OCI-LY7 (cell line): Measurements from ENCODE around the gene RIMBP3C. TPM values are rescaled to one million over a fixed set of nuclear protein-coding genes. Genes with fewer than 3 reads are reported as not detected.

ENCODE experiments used
- BruUV-seq: library from RNA; stranded (reverse); fragments of 400-500 nt; replicated peaks from 2 replicates; lab custom pipeline; 2021; lab: Mats Ljungman, UMichigan
- CTCF ChIA-PET: fragments of 300-600 bp; sonication (Branson Sonifier 250); formaldehyde crosslinking; loops from one replicate; lab custom pipeline; 2022; ENCODE audit warnings: antibody characterized with exemption; ENCODE audit not compliant: unreplicated experiment; lab: Charles Lee
- POLR2A ChIA-PET: fragments of 300-600 bp; sonication (Branson Sonifier 250); formaldehyde crosslinking; loops from one replicate; lab custom pipeline; 2022; ENCODE audit warnings: antibody characterized with exemption; lab: Charles Lee
- DNase-seq: peaks from one replicate; pipeline ENCODE4 v3.0.0-alpha.2; 2015; ENCODE audit warnings: low spot score
- H2AFZ ChIP-seq: fragments of 200-600 bp; sonication (generic), shearing (Covaris generic); 2 replicates; pipeline ENCODE4 v1.6.1; 2014; ENCODE audit warnings: mild to moderate bottlenecking, antibody characterized with exemption, low read length, moderate library complexity
- H3K27ac ChIP-seq: fragments of 200-600 bp; sonication (generic); 2 replicates; pipeline ENCODE4 v1.5.1; 2014; ENCODE audit warnings: mixed run types, low read depth, mild to moderate bottlenecking, moderate library complexity, low read length, inconsistent platforms; ENCODE audit not compliant: poor library complexity, severe bottlenecking
- H3K36me3 ChIP-seq: fragments of 200-600 bp; sonication (generic); 2 replicates; pipeline ENCODE4 v1.6.1; 2014; ENCODE audit warnings: mild to moderate bottlenecking, antibody characterized with exemption, low read length, moderate library complexity, mixed read lengths; ENCODE audit not compliant: insufficient read depth
- H3K4me1 ChIP-seq: fragments of 200-600 bp; sonication (generic); 2 replicates; pipeline ENCODE4 v1.5.1; 2014; ENCODE audit warnings: mild to moderate bottlenecking, low read length; ENCODE audit not compliant: insufficient read depth, poor library complexity, severe bottlenecking
- H3K4me2 ChIP-seq: fragments of 200-600 bp; sonication (generic); 2 replicates; pipeline ENCODE4 v1.6.1; 2014; ENCODE audit warnings: mild to moderate bottlenecking, low read length
- H3K4me3 ChIP-seq: fragments of 200-600 bp; sonication (generic); 2 replicates; pipeline ENCODE4 v1.5.1; 2014; ENCODE audit warnings: mild to moderate bottlenecking, low read depth, low read length; ENCODE audit not compliant: poor library complexity, severe bottlenecking
- H3K79me2 ChIP-seq: fragments of 200-600 bp; sonication (generic); 2 replicates; pipeline ENCODE4 v1.6.1; 2016; ENCODE audit warnings: low read depth, mild to moderate bottlenecking, low read length, moderate library complexity, mixed read lengths; ENCODE audit not compliant: insufficient read depth
- H3K9me2 ChIP-seq: fragments of 200-600 bp; sonication (generic); 2 replicates; pipeline ENCODE4 v1.6.1; 2016; ENCODE audit warnings: mild to moderate bottlenecking, low read length, mixed read lengths; ENCODE audit not compliant: insufficient read depth
- H3K9me3 ChIP-seq: fragments of 200-600 bp; sonication (generic); 2 replicates; pipeline ENCODE4 v1.6.1; 2014; ENCODE audit warnings: mild to moderate bottlenecking, mixed run types, low read length, mixed read lengths
- H4K20me1 ChIP-seq: fragments of 200-600 bp; sonication (generic); 2 replicates; pipeline ENCODE4 v1.6.1; 2014; ENCODE audit warnings: mild to moderate bottlenecking, antibody characterized with exemption, low read length, moderate library complexity, mixed read lengths; ENCODE audit not compliant: insufficient read depth
- EZH2phosphoT487 ChIP-seq: fragments of 200-600 bp; sonication (generic); IDR thresholded peaks from 2 replicates; pipeline ENCODE4 v1.6.1; 2018; ENCODE audit warnings: low read depth, borderline replicate concordance, mild to moderate bottlenecking, mixed run types, antibody characterized with exemption, low read length, moderate library complexity, mixed read lengths
- intact Hi-C: fragments of 100-400 bp; cut with micrococcal nuclease; formaldehyde crosslinking; loops from one replicate; pipeline ENCODE4 v1.10.0; 2022; ENCODE audit not compliant: unreplicated experiment
- total RNA-seq, 2 experiments: library from RNA; depleted of rRNA in 1 of 2; stranded (reverse); fragments of >200 nt in 1 of 2; shearing (Covaris generic) in 1 of 2; gene quantifications; 2 replicates each; pipeline ENCODE4 v1.2.3, GENCODE V29; 2014 to 2022
- TF ChIP-seq, protein P1 (sequence below): fragments of 200-600 bp; sonication (generic); conservative IDR thresholded peaks from 2 replicates; pipeline ENCODE4 v1.5.1; 2014; ENCODE audit warnings: mild to moderate bottlenecking, antibody characterized with exemption, low read length, moderate library complexity, mixed read lengths

The RIMBP3C gene
- total RNA-seq, 2 experiments from 2014 or later: 0.69 to 2.0 TPM

GRCh38 chr22:21579474-21579851 lies 28.2 kb upstream of the RIMBP3C start:
- Histone ChIP-seq H2AFZ (no peak overlapping the region), H3K4me1 (peaks cover 41% of the 10 kb centered on the region), H3K4me2 (no peak overlapping the region; the same call in 1 of the 2 replicates), H3K27ac (no peak overlapping the region), H3K4me3 (no peak overlapping the region), H4K20me1 (peaks cover 18% of the 10 kb centered on the region), H3K9me3 (no peaks in the 10 kb centered on the region), H3K79me2 (peaks cover 99% of the 10 kb centered on the region), H3K9me2 (no peaks in the 10 kb centered on the region), H3K36me3 (peaks cover 44% of the 10 kb centered on the region)
- ChIA-PET CTCF (no interaction called here), POLR2A (interaction anchor here (1.3 kb wide), 1 partner anchor 51 kb away, joined by 9 read pairs; no protein-coding TSS in a partner anchor)
- TF ChIP-seq, protein P1, sequence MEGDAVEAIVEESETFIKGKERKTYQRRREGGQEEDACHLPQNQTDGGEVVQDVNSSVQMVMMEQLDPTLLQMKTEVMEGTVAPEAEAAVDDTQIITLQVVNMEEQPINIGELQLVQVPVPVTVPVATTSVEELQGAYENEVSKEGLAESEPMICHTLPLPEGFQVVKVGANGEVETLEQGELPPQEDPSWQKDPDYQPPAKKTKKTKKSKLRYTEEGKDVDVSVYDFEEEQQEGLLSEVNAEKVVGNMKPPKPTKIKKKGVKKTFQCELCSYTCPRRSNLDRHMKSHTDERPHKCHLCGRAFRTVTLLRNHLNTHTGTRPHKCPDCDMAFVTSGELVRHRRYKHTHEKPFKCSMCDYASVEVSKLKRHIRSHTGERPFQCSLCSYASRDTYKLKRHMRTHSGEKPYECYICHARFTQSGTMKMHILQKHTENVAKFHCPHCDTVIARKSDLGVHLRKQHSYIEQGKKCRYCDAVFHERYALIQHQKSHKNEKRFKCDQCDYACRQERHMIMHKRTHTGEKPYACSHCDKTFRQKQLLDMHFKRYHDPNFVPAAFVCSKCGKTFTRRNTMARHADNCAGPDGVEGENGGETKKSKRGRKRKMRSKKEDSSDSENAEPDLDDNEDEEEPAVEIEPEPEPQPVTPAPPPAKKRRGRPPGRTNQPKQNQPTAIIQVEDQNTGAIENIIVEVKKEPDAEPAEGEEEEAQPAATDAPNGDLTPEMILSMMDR: no peak
- TF ChIP-seq EZH2phosphoT487: no peak
- intact Hi-C loops: no loop called here
- DNase-seq: no peak
- no TSS peak for BruUV-seq

DNA sequence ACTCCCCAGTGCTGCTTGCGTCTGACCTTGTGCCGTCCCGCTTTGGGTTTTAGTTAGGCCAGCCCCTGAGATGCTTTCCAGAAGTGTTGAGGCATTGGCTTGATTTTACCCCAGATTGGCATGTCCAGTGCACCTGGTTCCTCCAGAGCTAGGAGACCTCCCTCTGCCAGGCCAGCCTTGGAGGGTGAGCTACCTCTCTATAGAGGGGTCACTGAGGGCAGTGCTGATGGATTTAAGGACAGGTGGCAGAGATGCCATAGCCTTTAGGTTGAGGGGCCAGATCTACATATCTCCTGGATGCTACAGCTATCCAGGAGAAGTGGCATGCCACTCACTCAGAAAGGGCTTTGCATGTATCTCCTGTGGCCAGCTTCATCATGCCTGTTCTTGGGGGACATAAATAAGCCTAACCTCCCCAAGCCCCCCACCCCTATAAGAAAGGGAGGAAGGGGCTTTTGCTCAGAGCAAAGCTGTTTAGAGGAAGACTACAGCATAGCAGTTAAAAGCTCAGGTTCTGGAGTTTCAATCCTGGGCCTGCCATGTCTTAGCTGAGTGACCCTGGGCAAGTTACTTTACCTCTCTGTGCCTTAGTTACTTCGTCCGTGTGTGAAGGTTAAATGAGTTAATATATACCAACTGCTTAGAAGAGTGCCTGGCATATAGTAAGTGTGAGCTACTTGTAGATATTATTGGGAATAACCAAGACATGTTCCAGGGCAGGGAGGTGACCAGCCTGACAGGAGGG lies 22.7 kb upstream of the RIMBP3C start:
- ChIA-PET POLR2A (interaction anchor here (2.0 kb wide), 1 partner anchor 9 kb away, joined by 6 read pairs; no protein-coding TSS in a partner anchor), CTCF (no interaction called here)
- Histone ChIP-seq H4K20me1 (peaks cover 50% of the 10 kb centered on the region), H3K4me3 (no peak overlapping the region), H3K4me1 (peaks cover 26% of the 10 kb centered on the region), H3K4me2 (no peak overlapping the region), H3K9me2 (no peaks in the 10 kb centered on the region), H3K79me2 (peaks cover 100% of the 10 kb centered on the region), H3K9me3 (no peaks in the 10 kb centered on the region), H2AFZ (no peak overlapping the region), H3K36me3 (peaks cover 68% of the 10 kb centered on the region), H3K27ac (no peak overlapping the region)
- TF ChIP-seq, protein P1: no peak
- TF ChIP-seq EZH2phosphoT487: no peak
- intact Hi-C loops: no loop called here
- BruUV-seq: no TSS peak
- DNase-seq: no peak

DNA sequence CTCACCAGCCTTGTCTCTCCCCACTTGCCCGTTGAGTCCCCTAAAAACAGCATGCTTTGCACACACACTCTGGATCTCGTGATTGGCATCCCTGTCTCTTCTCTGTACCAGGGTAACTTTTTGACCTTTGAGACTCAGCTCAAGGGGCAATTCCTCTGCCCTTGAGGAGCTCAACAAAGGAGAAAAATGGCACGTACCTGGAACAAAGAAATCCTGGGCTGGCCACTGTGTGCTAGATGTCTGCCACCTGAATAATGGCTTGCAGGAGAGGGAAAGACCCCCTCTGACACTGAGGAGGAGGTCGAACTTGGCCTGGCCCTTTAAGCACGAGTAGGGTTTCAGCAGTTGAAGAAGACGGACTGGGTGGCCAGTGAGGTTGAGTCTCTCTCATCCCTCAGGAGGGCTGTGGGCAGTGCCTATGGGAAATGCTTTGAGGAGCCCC lies 22.1 kb upstream of the RIMBP3C start:
- TF ChIP-seq EZH2phosphoT487: no peak
- TF ChIP-seq, protein P1: no peak
- H2AFZ ChIP-seq: no peak overlapping the region
- ChIA-PET POLR2A (interaction anchor here (2.0 kb wide), 1 partner anchor 9 kb away, joined by 6 read pairs; no protein-coding TSS in a partner anchor), CTCF (interaction anchor here (1.0 kb wide), 1 partner anchor 12 kb away, joined by 3 read pairs; no protein-coding TSS in a partner anchor)
- intact Hi-C loops: no loop called here
- DNase-seq: no peak
- H3K4me2 ChIP-seq: no peak overlapping the region
- H3K79me2 ChIP-seq: peaks cover 100% of the 10 kb centered on the region
- no peaks in the 10 kb centered on the region for H3K9me2 ChIP-seq
- H3K27ac ChIP-seq: no peak overlapping the region
- H3K4me3 ChIP-seq: no peak overlapping the region
- H4K20me1 ChIP-seq: peaks cover 55% of the 10 kb centered on the region
- no peaks in the 10 kb centered on the region for H3K9me3 ChIP-seq
- peaks cover 26% of the 10 kb centered on the region for H3K4me1 ChIP-seq
- peaks cover 70% of the 10 kb centered on the region for H3K36me3 ChIP-seq
- BruUV-seq: no TSS peak
